Measurements from ENCODE around the gene CACTIN. TPM values are rescaled to one million over a fixed set of nuclear protein-coding genes. Genes with fewer than 3 reads are reported as not detected.
"Not testable (repeated sequence)": the region's sequence is repeated elsewhere in the genome, so short reads cannot be mapped to it uniquely, and the experiment has no call there.

The CACTIN gene
- total RNA-seq, 1 donor from 2014 or later: 30.8 TPM

- DNase-seq: peak; percentile 37
These were observed 35.0 kb upstream of the CACTIN start for GRCh38 chr19:3661284-3662238.

GRCh38 chr19:3660493-3661219 lies 34.1 kb upstream of the CACTIN start:
- peak; percentile 63 for DNase-seq

DNA sequence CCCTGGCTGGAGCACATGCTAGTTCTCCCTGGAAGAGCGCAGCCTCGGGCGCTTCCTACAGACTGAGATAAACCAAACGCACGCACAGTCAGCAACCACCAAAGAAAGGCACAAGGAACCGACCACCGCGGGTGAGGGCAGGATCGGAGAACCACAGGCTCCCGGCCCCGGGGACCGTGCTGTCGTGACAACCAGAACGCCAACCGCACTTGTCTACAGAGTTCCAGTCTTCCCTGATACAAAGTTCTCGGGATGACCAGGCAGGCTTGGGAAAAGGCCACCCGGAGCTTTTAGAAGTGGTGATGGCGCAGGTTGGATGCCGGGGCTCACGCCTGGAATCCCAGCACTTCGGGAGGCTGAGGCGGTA lies 33.1 kb upstream of the CACTIN start:
- no peak for DNase-seq

DNA sequence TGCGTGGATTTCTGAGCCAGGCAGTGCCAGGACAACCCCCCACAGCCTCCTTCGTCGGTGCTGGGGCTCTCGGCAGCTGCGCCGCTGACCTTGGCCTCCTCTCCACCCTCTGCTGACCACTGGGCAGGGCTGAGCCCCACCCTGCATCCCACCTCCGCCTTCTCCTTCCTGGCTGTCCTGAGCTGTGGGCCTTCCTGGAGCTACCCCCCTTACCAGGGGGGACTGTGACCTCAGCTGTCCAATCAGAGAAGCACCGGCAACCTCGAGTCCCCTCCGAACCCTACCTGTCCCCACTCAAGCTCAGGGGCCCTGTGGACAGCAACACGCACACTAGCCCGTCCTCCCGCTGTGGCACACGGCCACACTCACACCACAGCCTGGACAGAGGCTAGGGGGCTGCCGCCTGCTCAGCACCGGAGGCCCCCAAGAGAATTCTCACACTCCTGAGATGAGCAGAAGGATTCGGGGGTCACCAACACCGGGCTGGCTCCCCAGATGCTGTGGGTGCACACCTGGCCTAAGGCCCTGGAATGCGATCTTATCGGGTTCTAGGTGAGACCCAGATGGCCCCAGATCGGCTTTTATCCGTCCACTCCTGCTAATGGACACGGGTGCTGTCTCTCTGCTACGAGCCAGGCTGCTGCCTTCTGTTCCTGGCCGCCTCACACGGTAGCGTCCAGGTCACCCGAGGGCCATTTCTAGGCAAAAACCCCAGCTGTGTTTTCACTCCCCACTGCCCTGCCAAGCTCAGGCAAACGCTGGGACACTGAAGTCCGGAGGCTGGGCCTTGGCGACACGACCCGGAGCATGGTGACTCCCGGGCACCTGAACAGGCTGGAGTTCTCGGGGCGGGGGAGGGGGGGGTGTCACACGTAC lies 32.5 kb upstream of the CACTIN start:
- DNase-seq: no peak

DNA sequence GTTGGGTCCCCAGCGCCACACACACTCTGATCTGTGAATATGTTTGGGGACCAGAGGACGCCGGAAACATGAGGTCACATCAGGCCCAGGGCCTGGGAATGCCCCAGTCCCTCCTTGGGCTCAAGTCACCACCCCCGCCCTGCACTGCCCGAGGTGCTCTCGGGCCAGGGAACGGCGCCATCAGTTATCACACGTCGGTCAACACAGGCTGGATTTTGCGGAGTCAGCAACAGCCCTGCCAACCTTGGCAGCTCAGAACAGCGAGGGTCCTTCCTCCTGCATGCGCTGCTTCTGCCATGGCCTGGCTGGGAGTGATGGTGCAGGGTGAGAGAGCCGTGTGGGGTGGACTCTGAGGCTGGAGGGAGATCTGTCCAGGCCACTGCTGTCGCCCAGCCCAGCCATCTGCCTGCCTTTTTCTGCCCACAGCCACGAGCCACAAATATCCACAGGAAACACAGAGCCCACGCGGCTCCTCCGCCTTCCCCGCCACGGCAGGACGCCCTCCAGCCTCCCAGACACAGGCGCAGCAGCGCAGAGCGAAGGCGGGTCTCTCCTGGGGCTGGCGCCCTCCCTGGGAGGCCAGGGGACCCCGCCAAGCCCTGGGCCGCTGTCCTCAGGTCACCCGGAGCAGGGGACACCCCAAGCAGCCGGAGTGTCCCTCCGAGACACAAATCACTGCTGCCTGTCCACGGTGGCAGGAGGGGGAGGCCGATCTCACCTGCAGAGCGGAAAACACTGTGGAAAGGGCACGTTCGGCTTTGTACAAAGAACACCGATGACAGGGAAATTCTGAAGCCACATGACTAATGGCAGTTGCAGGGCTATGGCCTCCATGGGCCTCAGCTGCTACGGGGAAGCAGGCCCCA lies 31.6 kb upstream of the CACTIN start:
- no peak for DNase-seq

DNA sequence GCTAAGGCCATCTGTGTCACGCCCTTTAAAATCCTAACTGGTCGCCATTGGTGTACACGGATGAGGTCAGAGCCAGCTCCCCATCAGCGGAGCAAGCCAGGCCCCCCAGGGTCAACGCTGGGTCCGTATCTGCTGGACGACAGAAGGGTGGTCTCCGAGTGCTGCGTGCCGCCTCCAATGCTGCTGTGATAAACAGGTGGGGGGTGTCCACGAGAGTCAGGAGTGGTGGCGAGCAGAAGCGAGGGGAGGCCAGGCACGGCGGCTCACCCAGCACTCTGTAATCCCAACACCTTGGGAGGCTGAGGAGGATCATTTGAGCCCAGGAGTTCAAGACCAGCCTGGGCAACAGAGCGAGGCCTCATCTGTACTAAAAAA lies 30.8 kb upstream of the CACTIN start:
- DNase-seq: no peak

DNA sequence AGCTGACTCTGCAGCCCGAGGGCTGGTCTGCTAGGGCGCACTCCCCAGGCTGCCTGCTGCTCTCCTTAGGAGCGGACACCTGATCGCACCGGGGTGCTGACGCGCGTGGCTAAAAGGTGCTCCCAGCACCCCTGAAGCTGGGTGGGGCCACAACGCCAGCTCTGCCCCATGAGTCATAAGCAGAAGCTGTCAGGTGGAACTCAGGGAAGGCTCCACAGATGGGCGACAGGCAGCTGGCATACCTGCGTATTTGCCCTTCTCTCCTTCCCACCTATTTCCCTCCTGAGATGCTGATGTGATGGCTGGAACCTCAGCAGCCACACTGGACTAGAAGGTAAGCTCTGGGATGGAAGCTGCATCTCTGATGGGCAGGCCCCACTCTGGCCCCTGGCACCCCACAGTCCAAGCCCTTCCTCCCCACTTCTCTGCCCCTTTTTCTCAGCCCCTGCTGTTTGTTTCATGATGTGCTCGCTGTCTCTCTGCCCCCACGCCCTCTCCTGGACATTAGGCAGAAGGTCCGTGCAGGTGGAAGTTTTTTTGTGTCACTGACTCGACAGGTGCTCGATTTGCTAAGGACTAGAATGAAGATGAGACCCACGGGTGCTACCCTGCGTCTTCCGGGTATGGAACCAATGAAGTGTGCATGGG lies 30.3 kb upstream of the CACTIN start:
- DNase-seq: no peak

DNA sequence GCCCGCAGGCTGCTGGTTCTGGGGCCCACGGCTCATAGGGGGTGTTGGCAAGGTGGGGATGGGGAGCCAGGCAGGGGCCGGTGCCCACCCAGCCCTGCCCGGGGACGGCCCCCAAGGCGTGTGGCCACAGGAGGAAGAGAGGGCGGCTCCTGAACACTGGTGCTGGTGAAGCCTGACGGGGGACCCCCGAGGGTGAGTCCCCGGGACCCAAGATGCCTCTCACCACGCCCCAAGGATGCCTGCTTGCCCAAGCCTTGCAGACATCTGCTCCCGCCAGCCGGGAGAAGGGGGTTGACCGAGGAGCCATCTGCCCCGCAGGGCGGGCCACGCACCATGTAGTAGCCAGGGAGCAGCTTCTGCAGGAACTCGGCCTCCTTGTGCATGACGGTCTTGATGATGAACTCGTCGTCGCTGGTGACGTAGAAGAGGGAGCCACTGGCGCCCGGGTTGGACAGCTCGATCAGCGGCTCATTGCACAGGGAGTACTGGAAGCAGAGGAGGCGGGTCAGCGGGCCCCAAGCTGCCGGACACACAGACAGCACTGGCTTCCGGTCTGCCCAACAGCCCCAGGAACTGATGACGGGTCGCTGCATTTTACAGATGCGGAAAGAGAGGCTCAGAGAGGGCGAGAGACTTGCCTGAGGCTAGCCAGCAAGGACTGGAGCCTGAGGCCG lies 29.6 kb upstream of the CACTIN start:
- DNase-seq: peak; percentile 19

- DNase-seq: peak; percentile 87
These were observed 28.9 kb upstream of the CACTIN start for GRCh38 chr19:3655402-3656072.

GRCh38 chr19:3653865-3654513 lies 27.4 kb upstream of the CACTIN start:
- DNase-seq: peak; percentile 27

GRCh38 chr19:3653081-3653795 lies 26.6 kb upstream of the CACTIN start:
- no peak for DNase-seq

DNA sequence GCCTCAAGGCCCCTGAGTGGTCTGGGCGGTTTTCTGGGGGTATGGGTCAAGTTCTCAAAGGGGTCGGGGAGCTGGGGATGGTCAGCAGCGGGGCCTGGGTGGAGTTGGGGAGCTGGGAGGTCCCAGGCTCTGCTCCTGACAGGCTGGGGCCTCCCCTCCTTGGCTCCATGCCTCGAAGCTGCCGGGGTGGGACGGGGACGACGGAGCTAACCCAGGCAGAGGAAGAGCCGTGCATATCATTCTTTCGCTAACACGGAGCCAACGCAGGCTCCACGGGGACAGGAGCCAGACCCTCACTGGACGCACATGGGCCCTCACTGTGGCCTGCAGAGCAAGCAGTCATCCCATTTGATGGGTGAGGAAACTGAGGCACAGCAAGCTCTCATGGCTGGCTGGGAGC lies 25.8 kb upstream of the CACTIN start:
- no peak for DNase-seq

GRCh38 chr19:3651684-3652083 lies 25.1 kb upstream of the CACTIN start:
- DNase-seq: no peak

GRCh38 chr19:3649888-3650287 lies 23.3 kb upstream of the CACTIN start:
- no peak for DNase-seq

DNA sequence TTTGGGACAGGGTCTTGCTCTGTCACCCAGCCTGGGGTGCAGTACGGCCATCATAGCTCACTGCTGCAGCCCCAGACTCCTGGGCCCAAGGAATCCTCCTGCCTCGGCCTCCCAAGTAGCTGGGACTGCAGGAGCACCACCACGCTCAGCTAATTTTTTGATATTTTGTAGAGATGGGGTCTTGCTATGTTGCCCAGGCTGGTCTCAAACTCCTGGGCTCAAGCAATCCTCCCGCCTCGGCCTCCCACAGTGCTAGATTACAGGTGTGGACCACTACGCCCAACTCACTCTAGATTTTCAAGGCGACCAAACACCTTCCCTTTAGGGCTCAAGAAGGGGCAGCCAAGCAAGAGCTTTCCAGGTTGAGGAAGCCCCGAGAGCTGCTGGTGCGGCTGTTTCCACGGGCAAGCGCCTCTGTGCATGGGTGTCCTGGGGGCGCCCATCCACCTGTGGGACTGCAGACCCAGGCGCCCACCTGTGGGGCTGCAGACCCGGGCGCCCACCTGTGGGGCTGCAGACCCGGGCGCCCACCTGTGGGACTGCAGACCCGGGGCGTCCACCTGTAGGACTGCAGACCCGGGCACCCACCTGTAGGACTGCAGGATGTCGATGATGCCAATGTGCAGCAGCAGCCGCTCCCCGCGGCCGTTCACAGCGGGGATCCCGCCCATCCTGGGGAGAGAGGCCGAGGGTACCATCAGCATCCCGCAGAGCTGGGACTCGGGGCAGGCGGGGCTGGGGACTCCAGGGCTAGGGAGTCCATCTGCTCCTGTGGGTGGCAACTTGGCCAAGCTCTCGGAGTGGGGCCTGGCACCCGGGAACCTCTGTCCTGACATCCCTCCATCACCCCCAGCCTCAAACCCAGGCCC lies 21.7 kb upstream of the CACTIN start:
- DNase-seq: no peak

DNA sequence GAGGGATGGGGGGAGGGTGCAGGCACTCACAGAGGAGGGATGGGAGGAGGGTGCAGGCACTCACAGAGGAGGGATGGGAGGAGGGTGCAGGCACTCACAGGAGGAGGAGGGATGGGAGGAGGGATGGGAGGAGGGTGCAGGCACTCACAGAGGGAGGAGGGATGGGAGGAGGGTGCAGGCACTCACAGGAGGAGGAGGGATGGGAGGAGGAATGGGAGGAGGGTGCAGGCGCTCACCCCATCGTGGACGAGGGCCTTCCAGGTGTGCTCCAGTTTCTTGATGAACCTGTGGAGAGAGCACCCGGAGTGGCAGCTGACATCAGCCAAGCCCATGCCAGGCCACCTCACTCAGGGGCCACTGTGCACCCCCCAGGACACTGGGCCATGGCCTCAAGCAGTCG lies 20.5 kb upstream of the CACTIN start:
- not testable (repeated sequence) for DNase-seq

- DNase-seq: no peak
These were observed 19.9 kb upstream of the CACTIN start for GRCh38 chr19:3646336-3647092.

Measured in dermis blood vessel endothelial cell (primary cell).